Right kidney (tissue), 9 donors: ENCODE data around the gene CALB2.
A peak's percentile ranks its signal among the peaks of the same experiment; 100 is the strongest.
"Not testable (repeated sequence)": the region's sequence is repeated elsewhere in the genome, so short reads cannot be mapped to it uniquely, and the experiment has no call there.

Experiments
- DNase-seq: peaks from one replicate; pipeline ENCODE4 v3.0.0-alpha.2; 2016
- long read RNA-seq, 8 donors: transcript quantifications; one replicate each; lab custom pipeline, GENCODE V29; 2026

CALB2 gene, protein sequence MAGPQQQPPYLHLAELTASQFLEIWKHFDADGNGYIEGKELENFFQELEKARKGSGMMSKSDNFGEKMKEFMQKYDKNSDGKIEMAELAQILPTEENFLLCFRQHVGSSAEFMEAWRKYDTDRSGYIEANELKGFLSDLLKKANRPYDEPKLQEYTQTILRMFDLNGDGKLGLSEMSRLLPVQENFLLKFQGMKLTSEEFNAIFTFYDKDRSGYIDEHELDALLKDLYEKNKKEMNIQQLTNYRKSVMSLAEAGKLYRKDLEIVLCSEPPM
- long read RNA-seq, donor 1, partial matches to known transcripts: 0 of 1 reads
- long read RNA-seq, donor 1, other reads (novel, unspliced or antisense): 0 of 1 reads
- long read RNA-seq, donor 2, partial matches to known transcripts: 0 of 1 reads
- long read RNA-seq, donor 2, other reads (novel, unspliced or antisense): 0 of 1 reads
- long read RNA-seq, donor 3: 0 reads
- long read RNA-seq, donor 4: 0 reads
- long read RNA-seq, donor 5: 0 reads
- long read RNA-seq, donor 6: 0 reads
- long read RNA-seq, donor 7: 0 reads
- long read RNA-seq, donor 8: 0 reads

DNA sequence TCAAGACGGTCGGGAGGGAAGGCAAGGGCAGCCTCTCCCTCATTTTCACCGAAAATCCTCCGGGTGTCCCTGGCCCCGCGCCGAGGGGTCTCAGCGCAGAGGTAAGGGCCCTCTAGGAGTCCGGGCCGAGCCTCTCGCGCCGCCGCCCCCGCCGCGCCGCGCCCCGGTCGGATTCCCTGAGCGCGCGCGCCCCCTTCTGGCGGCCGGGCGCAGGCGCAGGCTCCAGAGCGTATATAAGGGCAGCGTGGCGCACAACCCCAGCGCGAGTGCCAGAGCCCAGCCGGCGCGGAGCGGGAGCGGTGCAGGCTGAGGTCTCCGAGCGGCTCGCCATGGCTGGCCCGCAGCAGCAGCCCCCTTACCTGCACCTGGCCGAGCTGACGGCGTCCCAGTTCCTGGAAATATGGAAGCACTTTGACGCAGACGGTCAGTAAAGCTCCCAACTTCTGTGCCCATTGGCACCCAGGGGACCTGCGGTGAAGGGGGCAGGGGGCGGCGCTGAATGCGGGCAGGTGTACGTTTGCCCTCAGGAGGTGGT, at the start of gene CALB2:
Gene CALB2 (plus strand): TSS at position 260 of the 535 bp plus-strand sequence. CDS start 70 bp downstream, at position 330.
- DNase-seq: peak; percentile 76

DNA sequence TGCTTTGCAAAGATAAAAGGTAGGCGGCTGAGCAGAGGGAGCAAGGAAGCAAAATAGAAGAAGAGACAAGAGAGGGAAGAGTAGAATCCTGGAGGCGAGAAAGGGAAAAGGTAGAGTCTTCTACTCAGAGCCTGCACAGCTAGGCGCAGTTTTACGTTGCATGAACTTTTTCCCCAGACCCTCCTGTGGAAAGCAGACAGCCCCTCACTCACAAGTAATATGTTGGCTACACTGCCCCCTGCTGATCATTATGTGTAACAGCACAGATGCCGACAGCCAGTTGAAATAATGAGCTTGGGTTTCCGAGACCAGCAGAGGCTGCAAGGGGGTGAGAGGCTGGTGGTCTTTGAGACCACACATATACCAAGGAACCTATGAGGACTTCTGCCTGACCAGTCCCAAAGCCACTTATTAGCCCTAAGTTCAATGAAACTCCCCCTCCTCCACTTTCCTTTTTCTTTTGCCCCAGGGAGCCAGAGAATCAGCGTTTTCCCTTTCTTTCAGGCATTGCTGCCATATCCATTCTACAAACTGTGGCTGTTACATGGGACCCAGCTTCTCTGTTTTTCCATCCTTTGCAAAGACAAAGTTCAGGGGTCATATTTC, 46.9 kb upstream of the CALB2 start:
- DNase-seq: peak; percentile 49

- DNase-seq: not testable (repeated sequence)
These were observed 44.9 kb upstream of the CALB2 start for GRCh38 chr16:71313591-71313990.

DNA sequence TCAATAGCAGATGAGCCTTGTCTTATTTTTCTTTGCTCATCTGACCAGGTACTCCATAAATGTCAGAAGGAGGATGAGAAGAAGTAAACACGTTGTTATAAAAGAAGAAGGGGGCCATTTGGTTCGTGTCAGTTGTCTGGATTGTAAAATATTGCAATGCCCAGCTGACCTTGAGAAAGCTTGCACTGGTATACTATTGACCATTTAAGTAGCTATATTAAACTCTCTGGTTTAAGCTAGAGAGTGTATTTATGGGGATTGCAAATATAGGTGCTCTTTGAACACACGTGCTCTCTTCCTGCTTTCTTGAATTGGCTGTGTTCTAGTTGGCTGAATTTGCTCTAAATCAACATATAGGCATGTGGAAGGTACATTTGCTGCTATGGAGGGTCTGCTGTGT, 43.3 kb upstream of the CALB2 start:
- no peak for DNase-seq

GRCh38 chr16:71319999-71320398, 38.5 kb upstream of the CALB2 start:
- DNase-seq: no peak

GRCh38 chr16:71327720-71328119, 30.8 kb upstream of the CALB2 start:
- no peak for DNase-seq

GRCh38 chr16:71328151-71328550, 30.4 kb upstream of the CALB2 start:
- DNase-seq: no peak

GRCh38 chr16:71337631-71338030, 20.9 kb upstream of the CALB2 start:
- no peak for DNase-seq

GRCh38 chr16:71338193-71338592, 20.3 kb upstream of the CALB2 start:
- DNase-seq: no peak

DNA sequence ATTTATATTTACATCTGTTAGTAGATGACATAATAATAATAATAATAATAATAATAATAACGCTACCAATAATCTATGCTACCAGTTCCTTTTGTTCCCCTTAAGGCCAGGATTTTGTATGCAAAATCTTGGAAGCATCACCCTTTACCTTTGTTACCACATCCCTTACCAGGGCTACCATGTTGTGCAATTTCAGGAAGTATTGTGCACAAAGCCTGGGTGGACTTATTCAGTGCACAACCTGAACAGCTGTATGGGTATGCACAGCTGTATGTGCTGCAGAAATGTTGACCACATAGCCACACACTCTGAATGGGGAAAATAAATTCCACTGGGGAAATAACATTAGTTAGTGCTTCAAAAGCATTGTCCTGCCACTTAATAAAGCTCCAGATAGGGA, 19.9 kb upstream of the CALB2 start:
- DNase-seq: no peak

DNA sequence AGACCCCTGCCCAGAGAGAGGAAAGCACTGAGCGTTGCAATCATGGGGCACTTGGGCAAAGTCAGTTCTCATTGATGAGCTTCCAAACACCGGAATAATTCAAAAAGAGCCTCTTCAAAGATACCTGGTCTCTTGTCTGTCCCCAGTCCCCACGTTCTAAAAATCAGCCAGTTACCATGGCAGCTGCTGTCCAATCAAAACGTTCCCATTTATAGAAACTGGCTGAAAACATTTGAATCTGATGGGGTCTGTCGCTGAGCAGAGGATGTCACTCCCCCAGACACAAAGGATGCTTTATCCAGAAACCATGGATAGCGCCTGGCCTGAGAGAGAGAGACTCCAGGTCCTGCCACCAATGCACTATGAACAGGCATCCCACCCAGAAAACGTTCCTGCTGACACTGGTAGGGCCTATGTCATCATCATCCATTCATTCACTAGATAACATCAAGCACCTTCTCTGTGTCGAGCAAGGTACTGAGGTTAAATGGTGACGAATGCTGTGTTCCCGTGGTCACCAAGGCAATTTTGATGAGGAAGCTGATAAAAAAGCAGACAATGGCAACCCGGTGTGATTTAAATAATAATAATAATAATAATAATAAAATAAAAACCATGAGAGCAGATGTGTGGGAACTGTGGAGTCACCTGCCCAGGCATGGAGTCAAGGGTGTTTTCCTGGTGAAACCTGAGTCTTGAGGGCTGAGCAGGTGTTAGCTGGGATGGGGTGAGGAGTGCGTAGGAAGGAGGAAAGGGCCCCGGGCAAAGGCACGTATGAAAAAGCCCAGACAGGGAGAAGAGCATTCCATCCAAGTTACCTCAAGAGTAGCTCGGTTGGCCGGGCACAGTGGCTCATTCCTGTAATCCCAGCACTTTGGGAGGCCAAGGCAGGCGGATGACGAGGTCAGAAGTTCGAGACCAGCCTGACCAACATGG, 19.0 kb upstream of the CALB2 start:
- DNase-seq: no peak

- DNase-seq: no peak
These were observed 18.1 kb upstream of the CALB2 start for GRCh38 chr16:71340406-71340805.

GRCh38 chr16:71341881-71342280, 16.6 kb upstream of the CALB2 start:
- no peak for DNase-seq

- no peak for DNase-seq
These were observed 15.4 kb upstream of the CALB2 start for GRCh38 chr16:71343078-71343477.

GRCh38 chr16:71344315-71344905, 14.1 kb upstream of the CALB2 start:
- DNase-seq: no peak

DNA sequence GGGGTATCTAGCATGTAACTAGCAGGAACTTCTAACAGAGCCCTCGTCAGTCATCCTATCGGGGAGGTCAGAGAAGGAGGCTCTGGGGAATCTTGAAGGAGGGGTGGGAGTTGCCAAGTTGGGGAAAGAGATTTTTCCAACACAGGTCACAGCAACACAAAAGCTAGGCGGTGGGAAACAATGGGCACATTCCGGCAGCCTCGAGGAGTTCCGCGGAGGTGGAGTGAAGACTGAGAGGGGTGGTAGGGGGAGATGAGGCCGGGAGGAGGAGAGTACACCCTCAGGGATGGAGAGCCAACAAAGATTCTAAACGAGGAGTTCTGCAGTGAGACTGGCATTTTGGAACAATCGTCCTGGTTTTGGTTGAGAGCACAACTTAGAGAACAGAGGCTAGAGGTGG, 13.5 kb upstream of the CALB2 start:
- no peak for DNase-seq

- no peak for DNase-seq
These were observed 11.4 kb upstream of the CALB2 start for GRCh38 chr16:71347146-71347545.

- no peak for DNase-seq
These were observed 10.0 kb upstream of the CALB2 start for GRCh38 chr16:71348262-71349085.

DNA sequence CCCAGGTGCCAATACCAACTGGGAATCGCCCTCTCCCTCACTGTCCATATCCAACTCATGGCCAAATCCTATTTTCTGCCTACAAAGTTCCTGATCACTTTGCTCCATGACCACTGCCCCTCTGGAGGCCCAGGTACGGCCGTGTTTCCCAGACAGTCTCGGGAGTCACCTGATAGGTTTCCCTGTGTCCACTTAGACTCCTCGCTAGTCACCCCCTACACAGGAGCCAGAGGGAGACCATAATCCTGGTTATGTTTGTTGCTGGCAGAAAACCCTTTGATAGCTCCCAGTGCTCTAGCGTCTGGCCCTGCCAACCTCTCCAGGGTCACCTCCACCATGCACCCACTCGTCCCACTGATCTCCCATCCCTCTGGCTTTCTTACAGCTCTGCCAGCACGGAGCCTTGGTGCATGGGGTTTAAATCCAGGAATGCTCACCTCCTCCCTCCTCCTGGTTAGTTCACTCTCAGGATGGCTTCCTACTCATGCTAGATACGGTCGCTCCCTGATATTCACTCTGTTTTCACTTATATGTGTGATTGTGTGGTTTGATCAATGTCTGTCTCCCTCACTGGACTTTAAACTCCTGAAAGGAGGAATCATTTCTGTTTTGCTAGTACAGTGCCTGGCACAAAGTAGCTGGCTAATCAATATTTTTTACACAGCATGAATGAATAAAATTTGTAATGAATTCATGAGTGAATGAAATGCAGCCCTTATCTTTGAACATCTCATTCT, 7.5 kb upstream of the CALB2 start:
- DNase-seq: no peak

DNA sequence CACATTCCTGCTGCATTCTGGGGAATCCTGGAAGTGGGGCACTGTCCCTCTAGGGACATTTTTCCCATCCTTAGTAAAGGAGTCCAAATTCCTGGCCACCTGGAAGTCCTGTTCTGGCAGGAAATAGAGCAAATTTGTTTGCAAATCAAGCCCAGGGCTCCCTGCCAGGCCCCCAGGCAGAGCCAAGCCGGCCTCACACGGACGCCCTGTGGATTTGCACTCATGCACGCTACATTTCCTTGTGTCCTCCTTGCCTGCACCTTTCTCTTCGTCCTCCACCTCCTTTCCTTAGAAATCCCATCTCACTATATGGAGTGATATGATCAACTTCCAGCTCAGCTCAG, 7.0 kb upstream of the CALB2 start:
- no peak for DNase-seq
